Vagina (tissue), 2 donors: ENCODE measurements around the gene BIN1. TPM values are rescaled to one million over a fixed set of nuclear protein-coding genes. Genes with fewer than 3 reads are reported as not detected.
A peak's percentile ranks its signal among the peaks of the same experiment; 100 is the strongest.

Source experiments
- DNase-seq, 2 donors: peaks; one replicate each; pipeline ENCODE4 v3.0.0-alpha.2; 2017; ENCODE audit errors: extremely low spot score in 2 of 2
- H3K27ac ChIP-seq: fragments of 200-600 bp; sonication (generic); one replicate; pipeline ENCODE4 v1.5.1; 2019
- H3K27me3 ChIP-seq: fragments of 200-600 bp; sonication (generic); one replicate; pipeline ENCODE4 v1.5.1; 2019
- H3K36me3 ChIP-seq, 2 donors: fragments of 200-600 bp; sonication (generic); one replicate each; pipeline ENCODE4 v1.5.1; 2017 to 2019
- H3K4me1 ChIP-seq: fragments of 200-600 bp; sonication (generic); one replicate; pipeline ENCODE4 v1.5.1; 2019
- H3K4me3 ChIP-seq, 2 donors: fragments of 200-600 bp; sonication (generic); 1 replicate in 1 of 2; 2 replicates in 1 of 2; pipeline ENCODE4 v1.5.1; 2016 to 2019
- H3K9me3 ChIP-seq: fragments of 200-600 bp; sonication (generic); one replicate; pipeline ENCODE4 v1.5.1; 2019
- CTCF ChIP-seq, 3 experiments: fragments of 450-650 bp in 2 of 3; fragments of 200-600 bp in 1 of 3; sonication (generic) in 1 of 3; IDR thresholded peaks; one replicate each; pipeline ENCODE4 v1.5.1; 2017 to 2019; ENCODE audit warnings: antibody characterized with exemption in 3 of 3, mild to moderate bottlenecking in 2 of 3, moderate library complexity in 2 of 3
- POLR2A ChIP-seq, 2 donors: fragments of 450-650 bp; IDR thresholded peaks; one replicate each; pipeline ENCODE4 v1.6.1; 2017; ENCODE audit warnings: antibody characterized with exemption in 2 of 2, mild to moderate bottlenecking in 2 of 2, moderate library complexity in 2 of 2
- POLR2AphosphoS5 ChIP-seq, 2 donors: sonication (generic); formaldehyde crosslinking; IDR thresholded peaks; one replicate each; pipeline ENCODE4 v1.9.0; 2017; ENCODE audit warnings: antibody characterized with exemption in 2 of 2, mild to moderate bottlenecking in 2 of 2, low read depth in 1 of 2; ENCODE audit not compliant: insufficient read depth in 1 of 2
- intact Hi-C: fragments of 100-400 bp; cut with DNase I; formaldehyde crosslinking; loops from one replicate; pipeline ENCODE4 v1.15.1; 2023
- total RNA-seq: library from RNA; depleted of rRNA; stranded (reverse); fragments of >200 nt; gene quantifications from one replicate; pipeline ENCODE4 v1.2.3, GENCODE V29; 2016

BIN1 gene
- total RNA-seq, 1 donor from 2014 or later = 60.9 TPM

- Histone ChIP-seq H3K9me3 (no peaks in the 10 kb centered on the region), H3K36me3 (no peaks in the 10 kb centered on the region), H3K27ac (peak overlapping the region; percentile 95), H3K4me1 (peaks cover 83% of the 10 kb centered on the region), H3K27me3 (no peaks in the 10 kb centered on the region), H3K4me3 (peak overlapping the region in 1 of 2 donors; percentile 21)
- DNase-seq = no peak
- TF ChIP-seq CTCF (IDR thresholded peaks at IDR 0.05) = no peak
- no peak for TF ChIP-seq POLR2AphosphoS5 (IDR thresholded peaks at IDR 0.05; ENCODE audit: insufficient read depth in 1 of 2, low read depth in 1 of 2)
- TF ChIP-seq POLR2A (IDR thresholded peaks at IDR 0.05) = no peak
- intact Hi-C loops = no loop called here
Observed at GRCh38 chr2:127084611-127085316, 22.2 kb downstream of the BIN1 start.

DNA sequence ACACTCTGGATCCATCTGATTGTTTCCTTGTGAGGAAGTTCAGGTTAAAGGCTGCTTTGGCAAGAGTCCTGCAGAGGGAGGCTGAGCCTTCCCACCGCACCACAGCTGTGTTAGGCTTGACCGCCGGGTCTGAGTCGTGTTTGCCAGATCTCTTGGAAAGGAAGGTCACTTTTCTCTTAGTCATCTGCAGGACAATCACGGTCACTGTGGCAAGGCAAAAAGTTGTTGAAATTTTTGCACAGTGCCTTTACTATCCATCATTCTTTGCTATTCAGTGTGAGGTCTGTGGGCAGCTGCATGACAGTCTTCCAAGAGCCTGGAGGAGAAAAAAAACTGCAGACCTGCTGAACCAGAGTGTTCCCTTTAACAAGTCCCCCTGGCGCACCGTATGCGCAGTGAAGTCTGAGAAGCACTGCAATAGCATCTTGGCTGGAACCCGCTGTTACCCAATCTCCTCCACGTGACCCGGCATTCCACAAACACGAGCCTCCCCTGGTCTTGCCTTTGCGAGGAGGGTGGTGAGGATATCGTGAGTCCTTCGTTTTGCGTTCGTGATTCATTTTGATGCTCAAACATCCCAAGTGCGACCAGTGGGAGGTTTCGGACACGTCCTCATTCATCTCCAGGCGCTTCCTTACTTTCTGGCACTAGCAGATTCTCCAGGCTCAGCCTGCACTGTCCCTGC lies 23.0 kb downstream of the BIN1 start:
- Histone ChIP-seq H3K4me1 (peaks cover 91% of the 10 kb centered on the region), H3K27ac (peak overlapping the region; percentile 95), H3K9me3 (no peaks in the 10 kb centered on the region), H3K36me3 (no peaks in the 10 kb centered on the region), H3K27me3 (no peaks in the 10 kb centered on the region), H3K4me3 (peak overlapping the region in 1 of 2 donors; percentile 21)
- peak in 1 of 2 donors; percentile 98 for DNase-seq
- intact Hi-C loops = no loop called here
- no peak for TF ChIP-seq CTCF (IDR thresholded peaks at IDR 0.05)
- TF ChIP-seq POLR2AphosphoS5 (IDR thresholded peaks at IDR 0.05; ENCODE audit: insufficient read depth in 1 of 2, low read depth in 1 of 2) = peak; percentile 83 to 88

- Histone ChIP-seq H3K4me1 (peaks cover 96% of the 10 kb centered on the region), H3K27me3 (no peaks in the 10 kb centered on the region), H3K36me3 (no peaks in the 10 kb centered on the region), H3K9me3 (no peaks in the 10 kb centered on the region), H3K27ac (peak overlapping the region; percentile 95), H3K4me3 (no peak overlapping the region)
- TF ChIP-seq POLR2A (IDR thresholded peaks at IDR 0.05) (no peak), CTCF (IDR thresholded peaks at IDR 0.05) (no peak), POLR2AphosphoS5 (IDR thresholded peaks at IDR 0.05; ENCODE audit: insufficient read depth in 1 of 2, low read depth in 1 of 2) (no peak)
- intact Hi-C loops = no loop called here
- DNase-seq = no peak
Observed at GRCh38 chr2:127082974-127083373, 24.0 kb downstream of the BIN1 start.

DNA sequence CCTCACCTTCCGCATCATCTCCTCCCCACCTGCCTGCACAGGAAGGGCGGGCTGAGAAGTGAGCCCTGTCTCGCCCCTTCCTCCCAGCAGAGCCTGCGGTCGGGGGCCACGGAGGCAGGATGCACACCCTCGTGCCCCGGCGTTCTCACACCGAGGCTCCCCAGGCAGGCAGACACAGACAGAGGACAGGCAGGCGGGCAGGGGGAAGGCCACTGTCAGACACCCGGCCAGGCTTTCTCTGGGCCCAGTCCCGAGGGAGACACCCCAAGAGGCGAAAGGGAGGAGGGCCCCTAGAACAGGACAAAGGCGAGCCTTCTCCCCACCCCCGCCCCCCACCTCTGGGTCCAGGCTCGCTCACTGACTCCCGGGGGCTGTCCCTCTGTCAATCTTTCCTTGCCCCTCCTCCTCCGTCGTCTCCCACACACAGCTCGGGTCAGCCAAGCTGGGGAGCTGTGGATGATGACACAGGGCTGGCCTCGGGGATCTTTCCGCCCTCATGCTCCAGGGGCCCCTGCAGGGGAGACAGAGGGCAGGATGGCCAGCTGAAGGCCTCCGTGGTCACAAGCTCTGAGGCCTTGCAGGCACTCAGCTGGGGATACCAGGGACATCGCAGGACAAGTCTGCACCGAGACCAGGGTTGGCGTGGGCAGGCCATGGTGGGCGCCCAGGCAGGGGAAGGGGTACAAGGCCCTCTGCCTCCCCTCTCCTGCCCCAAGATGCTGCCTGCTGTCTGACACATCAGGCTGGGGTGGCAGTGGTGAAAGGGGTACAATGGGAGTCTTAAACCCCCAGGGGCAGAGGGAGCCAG lies 24.9 kb downstream of the BIN1 start:
- Histone ChIP-seq H3K9me3 (no peaks in the 10 kb centered on the region), H3K27me3 (no peaks in the 10 kb centered on the region), H3K4me1 (peaks cover 97% of the 10 kb centered on the region), H3K4me3 (peak overlapping the region; percentile 27 to 29), H3K36me3 (no peaks in the 10 kb centered on the region), H3K27ac (peak overlapping the region; percentile 95)
- intact Hi-C loops = no loop called here
- DNase-seq = peak in 1 of 2 donors; percentile 94
- peak in 1 of 2 donors; percentile 81 for TF ChIP-seq POLR2AphosphoS5 (IDR thresholded peaks at IDR 0.05; ENCODE audit: insufficient read depth in 1 of 2, low read depth in 1 of 2)
- no peak for TF ChIP-seq POLR2A (IDR thresholded peaks at IDR 0.05)
- TF ChIP-seq CTCF (IDR thresholded peaks at IDR 0.05) = no peak
